ENCODE measurements around the gene TACC2. TPM values are rescaled to one million over a fixed set of nuclear protein-coding genes. Genes with fewer than 3 reads are reported as not detected.

Gene TACC2
- total and polyA plus RNA-seq, 9 of the 15 experiments (the other 6 are each of a cell fraction or from before 2014, with no cell fraction given) = under 0.01 to 0.35 (median 0.03) TPM; not detected in 6

DNA sequence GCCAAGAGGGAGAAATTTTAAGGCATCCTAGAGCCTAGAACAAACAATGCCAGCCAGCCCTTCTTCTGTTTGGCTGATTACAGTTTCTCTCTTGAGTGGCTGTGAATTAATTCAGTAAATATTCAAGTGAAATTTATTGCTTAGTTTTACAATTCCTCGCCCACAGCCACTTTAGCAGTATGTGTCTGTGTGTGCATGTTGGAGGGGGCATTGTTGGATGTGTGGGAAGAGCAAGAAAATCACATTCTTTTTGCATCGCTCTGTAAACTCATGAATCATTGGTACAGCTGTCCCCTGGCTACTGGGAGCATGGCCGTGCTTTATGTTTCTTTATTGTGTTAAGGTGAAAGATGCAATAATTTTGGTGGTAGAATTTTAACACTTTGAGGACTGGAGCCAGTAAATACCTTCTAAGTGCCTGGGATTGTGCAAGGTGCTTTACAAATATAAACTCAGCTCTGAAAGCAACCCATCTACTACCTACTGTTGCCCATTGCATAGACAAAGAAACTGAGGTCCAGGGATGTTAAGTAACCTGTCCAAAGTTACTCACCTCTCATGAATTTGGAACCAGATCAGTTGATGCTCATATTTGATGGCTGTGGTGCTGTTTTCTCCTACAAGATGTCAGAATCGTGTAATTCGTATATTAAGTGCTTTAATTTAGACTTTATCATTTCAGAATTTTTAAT lies 192.2 kb downstream of the TACC2 start:
- WGBS (ENCODE audit: insufficient coverage, low coverage, missing lambda C conversion rate) = 0% methylated on average over 5 of the region's 5 CpGs
- FAIRE-seq = no peak
- Histone ChIP-seq H3K4me3 (no peak overlapping the region), H2AFZ (ENCODE audit: low read depth, low read length) (no peak overlapping the region), H3K79me2 (ENCODE audit: control insufficient read depth, insufficient read depth, low read length) (no peaks in the 10 kb centered on the region), H3K4me2 (ENCODE audit: insufficient read depth, low read length) (no peak overlapping the region), H3K9ac (ENCODE audit: insufficient read depth in 1 of 2, low read depth in 2 of 2, low read length in 2 of 2) (no peak overlapping the region), H3K36me3 (ENCODE audit: control insufficient read depth, insufficient read depth, low read length) (no peaks in the 10 kb centered on the region), H3K27me3 (ENCODE audit: control insufficient read depth in 2 of 2, insufficient read depth in 2 of 2, low read length in 2 of 2) (peaks cover 0 to 19% of the 10 kb centered on the region in 2 experiments; a peak in 3 of 5 replicates), H3K9me1 (ENCODE audit: control insufficient read depth, insufficient read depth, low read length) (no peaks in the 10 kb centered on the region), H3K4me1 (replicated peaks in 1 of 2; ENCODE audit: control insufficient read depth in 2 of 2, insufficient read depth in 2 of 2, low read length in 2 of 2) (no peaks in the 10 kb centered on the region), H4K20me1 (replicated peaks; ENCODE audit: control insufficient read depth, insufficient read depth, low read length) (no peaks in the 10 kb centered on the region), H3K27ac (ENCODE audit: extremely low read depth, low read depth, low read length) (no peak overlapping the region), H3K9me3 (replicated peaks; ENCODE audit: control insufficient read depth, insufficient read depth, low read depth, low read length) (no peaks in the 10 kb centered on the region)
- no TSS peak for BruUV-seq (replicated peaks)
- TF ChIP-seq HOXB6 (CRISPR knock-in tag; IDR thresholded peaks at IDR 0.05; ENCODE audit: borderline replicate concordance) (no peak), ZBTB1 (CRISPR knock-in tag; IDR thresholded peaks at IDR 0.05; ENCODE audit: borderline replicate concordance, low read depth) (no peak), ZNF324 (CRISPR knock-in tag; IDR thresholded peaks at IDR 0.05) (no peak), SIN3A (IDR thresholded peaks at IDR 0.05; ENCODE audit: borderline replicate concordance in 2 of 2, control insufficient read depth in 1 of 2, low read depth in 2 of 2, low read length in 2 of 2) (no peak), MTA2 (IDR thresholded peaks at IDR 0.05; ENCODE audit: low read depth) (no peak)
- DNase-seq (ENCODE audit: extremely low read depth in 1 of 4, low spot score in 3 of 4) = no peak
- CTCF ChIA-PET (ENCODE audit: low intra/inter-chr PET ratio) = no interaction called here
- POLR2A ChIA-PET = no interaction called here
- no peak for ATAC-seq
- intact Hi-C loops (cut with micrococcal nuclease) (no loop called here), in situ Hi-C loops (cut with MboI) (no loop called here)

DNA sequence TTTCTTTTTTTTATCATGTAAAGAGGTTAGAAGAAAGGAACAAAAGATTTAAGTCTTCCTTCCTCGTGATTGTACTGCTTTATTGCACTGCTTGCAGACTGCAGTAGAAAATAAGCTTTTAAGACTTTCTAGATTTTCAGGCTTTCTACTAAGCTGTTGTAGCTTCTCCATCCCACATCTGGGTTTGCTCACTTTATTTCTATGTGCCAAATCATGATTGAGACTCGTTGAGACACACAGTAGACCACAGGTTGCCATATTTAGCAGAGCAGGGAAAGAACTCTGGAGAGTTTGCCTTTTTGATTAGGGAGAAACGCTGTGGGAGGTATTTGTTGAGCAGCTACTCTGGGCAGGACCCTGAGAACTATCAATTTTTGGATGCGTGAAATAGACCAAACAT lies 192.9 kb downstream of the TACC2 start:
- Histone ChIP-seq H4K20me1 (replicated peaks; ENCODE audit: control insufficient read depth, insufficient read depth, low read length) (no peaks in the 10 kb centered on the region), H3K4me2 (ENCODE audit: insufficient read depth, low read length) (no peak overlapping the region), H3K36me3 (ENCODE audit: control insufficient read depth, insufficient read depth, low read length) (no peaks in the 10 kb centered on the region), H2AFZ (ENCODE audit: low read depth, low read length) (no peak overlapping the region), H3K9ac (ENCODE audit: insufficient read depth in 1 of 2, low read depth in 2 of 2, low read length in 2 of 2) (no peak overlapping the region), H3K9me1 (ENCODE audit: control insufficient read depth, insufficient read depth, low read length) (no peaks in the 10 kb centered on the region), H3K4me3 (no peak overlapping the region), H3K9me3 (replicated peaks; ENCODE audit: control insufficient read depth, insufficient read depth, low read depth, low read length) (no peaks in the 10 kb centered on the region), H3K4me1 (replicated peaks in 1 of 2; ENCODE audit: control insufficient read depth in 2 of 2, insufficient read depth in 2 of 2, low read length in 2 of 2) (no peaks in the 10 kb centered on the region), H3K27ac (ENCODE audit: extremely low read depth, low read depth, low read length) (no peak overlapping the region), H3K79me2 (ENCODE audit: control insufficient read depth, insufficient read depth, low read length) (no peaks in the 10 kb centered on the region), H3K27me3 (ENCODE audit: control insufficient read depth in 2 of 2, insufficient read depth in 2 of 2, low read length in 2 of 2) (peaks cover 0 to 19% of the 10 kb centered on the region in 2 experiments; a peak in 3 of 5 replicates)
- DNase-seq (ENCODE audit: extremely low read depth in 1 of 4, low spot score in 3 of 4) = no peak
- FAIRE-seq = no peak
- in situ Hi-C loops (cut with MboI) (no loop called here), intact Hi-C loops (cut with micrococcal nuclease) (no loop called here)
- WGBS (ENCODE audit: insufficient coverage, low coverage, missing lambda C conversion rate) = 0% methylated on average over 4 of the region's 4 CpGs
- ChIA-PET POLR2A (no interaction called here), CTCF (ENCODE audit: low intra/inter-chr PET ratio) (no interaction called here)
- ATAC-seq = no peak
- no TSS peak for BruUV-seq (replicated peaks)
- TF ChIP-seq SPI1 (IDR thresholded peaks at IDR 0.05; ENCODE audit: borderline replicate concordance, low read depth, low read length) (no peak), ZNF384 (IDR thresholded peaks at IDR 0.05; ENCODE audit: low read depth, low read length) (no peak), ZNF224 (CRISPR knock-in tag; IDR thresholded peaks at IDR 0.05) (no peak), RAD51 (IDR thresholded peaks at IDR 0.05; ENCODE audit: borderline replicate concordance, low read depth) (no peak), SRF (CRISPR knock-in tag; IDR thresholded peaks at IDR 0.05) (no peak), HDGF (IDR thresholded peaks at IDR 0.05) (no peak), LCOR (CRISPR knock-in tag; IDR thresholded peaks at IDR 0.05) (no peak), ADNP (tag; IDR thresholded peaks at IDR 0.05) (no peak)
- TF ChIP-seq, protein P1, sequence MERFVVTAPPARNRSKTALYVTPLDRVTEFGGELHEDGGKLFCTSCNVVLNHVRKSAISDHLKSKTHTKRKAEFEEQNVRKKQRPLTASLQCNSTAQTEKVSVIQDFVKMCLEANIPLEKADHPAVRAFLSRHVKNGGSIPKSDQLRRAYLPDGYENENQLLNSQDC (CRISPR knock-in tag; IDR thresholded peaks at IDR 0.05) = no peak
- TF ChIP-seq, protein P2, sequence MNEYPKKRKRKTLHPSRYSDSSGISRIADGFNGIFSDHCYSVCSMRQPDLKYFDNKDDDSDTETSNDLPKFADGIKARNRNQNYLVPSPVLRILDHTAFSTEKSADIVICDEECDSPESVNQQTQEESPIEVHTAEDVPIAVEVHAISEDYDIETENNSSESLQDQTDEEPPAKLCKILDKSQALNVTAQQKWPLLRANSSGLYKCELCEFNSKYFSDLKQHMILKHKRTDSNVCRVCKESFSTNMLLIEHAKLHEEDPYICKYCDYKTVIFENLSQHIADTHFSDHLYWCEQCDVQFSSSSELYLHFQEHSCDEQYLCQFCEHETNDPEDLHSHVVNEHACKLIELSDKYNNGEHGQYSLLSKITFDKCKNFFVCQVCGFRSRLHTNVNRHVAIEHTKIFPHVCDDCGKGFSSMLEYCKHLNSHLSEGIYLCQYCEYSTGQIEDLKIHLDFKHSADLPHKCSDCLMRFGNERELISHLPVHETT (CRISPR knock-in tag; conservative IDR thresholded peaks at IDR 0.05 in 1 of 2, IDR thresholded peaks at IDR 0.05 in 1 of 2) = no peak
